ENCODE data around the gene ERRFI1. TPM values are rescaled to one million over a fixed set of nuclear protein-coding genes. Genes with fewer than 3 reads are reported as not detected.

ERRFI1 gene
- total RNA-seq, 1 experiment from 2014 or later, result 37.2 TPM

- no peaks in the 10 kb centered on the region for H3K27me3 Mint-ChIP-seq (ENCODE audit: insufficient read depth, unreplicated experiment)
- H3K4me3 Mint-ChIP-seq (ENCODE audit: unreplicated experiment), result no peak overlapping the region
- CTCF ChIA-PET, result interaction anchor here (1.8 kb wide), 1 partner anchor 34 kb away, joined by 8 read pairs; no protein-coding TSS in a partner anchor
- Histone ChIP-seq H3K4me3 (ENCODE audit: low read depth, low read length) (no peak overlapping the region), H3K36me3 (ENCODE audit: control insufficient read depth, insufficient read depth, low read length) (peaks cover 4% of the 10 kb centered on the region; the same call in 1 of the 2 replicates), H3K27me3 (replicated peaks; ENCODE audit: control insufficient read depth, insufficient read depth, low read length) (no peaks in the 10 kb centered on the region), H3K4me1 (peaks cover 4% of the 10 kb centered on the region; the same call in 1 of the 2 replicates), H3K9me3 (no peaks in the 10 kb centered on the region)
- DNase-seq, result no peak
- peaks cover 90% of the 10 kb centered on the region for H3K36me3 Mint-ChIP-seq (ENCODE audit: insufficient read depth, unreplicated experiment)
- H3K27ac Mint-ChIP-seq (ENCODE audit: unreplicated experiment), result no peak overlapping the region
- intact Hi-C loops (cut with micrococcal nuclease; ENCODE audit: unreplicated experiment), result loop anchor here (5.0 kb wide), 1 partner anchor 46 kb away; the partner anchor contains the start of gene ERRFI1
- no TSS peak for BruUV-seq (replicated peaks)
- TF ChIP-seq, protein P1, sequence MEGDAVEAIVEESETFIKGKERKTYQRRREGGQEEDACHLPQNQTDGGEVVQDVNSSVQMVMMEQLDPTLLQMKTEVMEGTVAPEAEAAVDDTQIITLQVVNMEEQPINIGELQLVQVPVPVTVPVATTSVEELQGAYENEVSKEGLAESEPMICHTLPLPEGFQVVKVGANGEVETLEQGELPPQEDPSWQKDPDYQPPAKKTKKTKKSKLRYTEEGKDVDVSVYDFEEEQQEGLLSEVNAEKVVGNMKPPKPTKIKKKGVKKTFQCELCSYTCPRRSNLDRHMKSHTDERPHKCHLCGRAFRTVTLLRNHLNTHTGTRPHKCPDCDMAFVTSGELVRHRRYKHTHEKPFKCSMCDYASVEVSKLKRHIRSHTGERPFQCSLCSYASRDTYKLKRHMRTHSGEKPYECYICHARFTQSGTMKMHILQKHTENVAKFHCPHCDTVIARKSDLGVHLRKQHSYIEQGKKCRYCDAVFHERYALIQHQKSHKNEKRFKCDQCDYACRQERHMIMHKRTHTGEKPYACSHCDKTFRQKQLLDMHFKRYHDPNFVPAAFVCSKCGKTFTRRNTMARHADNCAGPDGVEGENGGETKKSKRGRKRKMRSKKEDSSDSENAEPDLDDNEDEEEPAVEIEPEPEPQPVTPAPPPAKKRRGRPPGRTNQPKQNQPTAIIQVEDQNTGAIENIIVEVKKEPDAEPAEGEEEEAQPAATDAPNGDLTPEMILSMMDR (IDR thresholded peaks at IDR 0.05; ENCODE audit: insufficient read depth in 1 of 2, low read depth in 1 of 2, low read length in 1 of 2, severe bottlenecking in 1 of 2, unreplicated experiment in 1 of 2), result no peak
- H3K4me1 Mint-ChIP-seq (ENCODE audit: low read depth, unreplicated experiment), result peaks cover under 1% of the 10 kb centered on the region
- no peaks in the 10 kb centered on the region for H3K9me3 Mint-ChIP-seq (ENCODE audit: unreplicated experiment)
- POLR2A ChIA-PET, result interaction anchor here (0.6 kb wide), 1 partner anchor 294 kb away, joined by 3 read pairs; no protein-coding TSS in a partner anchor
These were observed 45.1 kb downstream of the ERRFI1 start for GRCh38 chr1:7980984-7981383.

DNA sequence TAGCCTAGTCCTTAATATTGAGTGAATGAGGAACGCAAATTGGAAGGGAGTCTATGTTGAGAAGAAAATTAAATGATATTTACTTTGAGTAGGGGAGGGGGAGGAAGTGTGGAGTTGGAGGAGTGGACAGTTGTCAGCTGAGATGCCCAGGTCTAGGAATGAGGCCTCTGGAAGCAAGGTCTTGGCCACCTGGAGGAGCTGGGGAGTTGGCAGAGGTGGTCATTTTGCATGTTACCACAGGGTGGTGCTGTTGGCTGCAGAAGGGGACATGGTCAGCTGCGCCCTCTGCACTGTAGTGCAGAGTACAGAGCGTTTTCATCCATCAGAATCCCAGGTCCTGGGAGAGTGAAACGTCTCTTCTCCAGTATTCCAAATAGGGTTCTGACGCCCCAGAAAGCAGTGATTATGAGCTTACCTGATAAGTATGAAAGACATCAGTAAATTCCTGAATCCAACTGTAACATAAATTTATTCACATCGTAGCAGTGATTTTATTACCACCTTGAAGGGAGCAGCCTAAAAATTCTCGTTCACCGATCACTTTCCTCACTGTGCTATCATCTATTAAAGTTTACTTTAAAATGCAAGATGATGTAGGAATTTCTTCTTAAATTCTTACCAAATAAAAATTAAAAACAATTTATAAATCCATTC, 50.8 kb downstream of the ERRFI1 start:
- Mint-ChIP-seq H3K36me3 (ENCODE audit: insufficient read depth, unreplicated experiment) (peaks cover 85% of the 10 kb centered on the region), H3K4me3 (ENCODE audit: unreplicated experiment) (no peak overlapping the region)
- BruUV-seq (replicated peaks), result no TSS peak

DNA sequence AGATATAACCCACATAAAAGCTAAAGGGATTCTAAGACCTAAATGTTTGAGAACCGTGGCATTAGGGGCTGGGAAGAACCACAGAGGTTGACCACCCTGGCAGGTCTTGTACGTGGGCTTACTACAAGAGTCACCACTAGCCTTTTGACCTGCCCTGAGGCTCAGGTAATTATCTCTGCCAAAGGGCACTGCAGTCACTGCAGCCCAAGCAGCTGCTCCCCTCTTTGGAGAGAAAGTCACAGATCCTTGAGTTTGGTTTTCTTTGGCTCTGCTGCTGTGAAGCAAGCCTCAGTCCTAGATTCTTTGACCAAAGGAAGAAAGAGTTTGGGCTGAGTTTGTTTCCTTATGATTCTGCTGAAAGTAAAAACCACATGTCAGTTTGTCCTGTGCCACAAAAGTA, 53.0 kb downstream of the ERRFI1 start:
- Mint-ChIP-seq H3K4me1 (ENCODE audit: low read depth, unreplicated experiment) (peaks cover 7% of the 10 kb centered on the region), H3K36me3 (ENCODE audit: insufficient read depth, unreplicated experiment) (peaks cover 80% of the 10 kb centered on the region), H3K27ac (ENCODE audit: unreplicated experiment) (no peak overlapping the region), H3K9me3 (ENCODE audit: unreplicated experiment) (no peaks in the 10 kb centered on the region), H3K27me3 (ENCODE audit: insufficient read depth, unreplicated experiment) (no peaks in the 10 kb centered on the region), H3K4me3 (ENCODE audit: unreplicated experiment) (no peak overlapping the region)
- Histone ChIP-seq H3K4me1 (no peaks in the 10 kb centered on the region), H3K27me3 (replicated peaks; ENCODE audit: control insufficient read depth, insufficient read depth, low read length) (no peaks in the 10 kb centered on the region), H3K4me3 (ENCODE audit: low read depth, low read length) (no peak overlapping the region), H3K36me3 (ENCODE audit: control insufficient read depth, insufficient read depth, low read length) (no peaks in the 10 kb centered on the region; the same call in 1 of the 2 replicates), H3K9me3 (no peaks in the 10 kb centered on the region)
- intact Hi-C loops (cut with micrococcal nuclease; ENCODE audit: unreplicated experiment), result no loop called here
- POLR2A ChIA-PET, result interaction anchor here (0.5 kb wide), 1 partner anchor 183 kb away, joined by 4 read pairs; no protein-coding TSS in a partner anchor
- TF ChIP-seq, protein P1 (IDR thresholded peaks at IDR 0.05; ENCODE audit: insufficient read depth in 1 of 2, low read depth in 1 of 2, low read length in 1 of 2, severe bottlenecking in 1 of 2, unreplicated experiment in 1 of 2), result no peak
- CTCF ChIA-PET, result no interaction called here
- no peak for DNase-seq
- BruUV-seq (replicated peaks), result no TSS peak

More for the DNA sequence above, 50.8 kb downstream of the ERRFI1 start:
- Mint-ChIP-seq H3K9me3 (ENCODE audit: unreplicated experiment) (no peaks in the 10 kb centered on the region), H3K27me3 (ENCODE audit: insufficient read depth, unreplicated experiment) (no peaks in the 10 kb centered on the region), H3K4me1 (ENCODE audit: low read depth, unreplicated experiment) (peaks cover 7% of the 10 kb centered on the region), H3K27ac (ENCODE audit: unreplicated experiment) (peak overlapping the region; percentile 38)
- TF ChIP-seq, protein P1 (IDR thresholded peaks at IDR 0.05; ENCODE audit: insufficient read depth in 1 of 2, low read depth in 1 of 2, low read length in 1 of 2, severe bottlenecking in 1 of 2, unreplicated experiment in 1 of 2), result peak; percentile 86 to 97
- Histone ChIP-seq H3K4me3 (ENCODE audit: low read depth, low read length) (no peak overlapping the region), H3K9me3 (no peaks in the 10 kb centered on the region), H3K27me3 (replicated peaks; ENCODE audit: control insufficient read depth, insufficient read depth, low read length) (no peaks in the 10 kb centered on the region), H3K4me1 (no peaks in the 10 kb centered on the region), H3K36me3 (ENCODE audit: control insufficient read depth, insufficient read depth, low read length) (no peaks in the 10 kb centered on the region; the same call in 1 of the 2 replicates)
- intact Hi-C loops (cut with micrococcal nuclease; ENCODE audit: unreplicated experiment), result loop anchor here (1.0 to 2.0 kb wide), 3 partner anchors 39 to 374 kb away; no protein-coding TSS in a partner anchor
- ChIA-PET CTCF (interaction anchor here (0.6 to 3.0 kb wide), 13 partner anchors 8 to 374 kb away, joined by 3 to 42 read pairs (median 5); partner anchors contain the start of gene PARK7), POLR2A (interaction anchor here (0.5 to 0.7 kb wide), 3 partner anchors 30 to 298 kb away, joined by 3 to 4 read pairs (median 3); no protein-coding TSS in a partner anchor)
- DNase-seq, result peak; percentile 82 to 91
